GM10248 (cell line): Measurements from ENCODE around the gene ST6GALNAC3.

Experiments
- CTCF ChIA-PET: fragments of 300-600 bp; sonication (Branson Sonifier 250); formaldehyde crosslinking; extraction: SDS; loops from one replicate; lab custom pipeline; 2021; ENCODE audit warnings: antibody characterized with exemption; lab: Yijun Ruan, JAX
- POLR2A ChIA-PET: fragments of 350-650 bp; sonication (Branson Sonifier 250); formaldehyde crosslinking; extraction: SDS; loops from one replicate; lab custom pipeline; 2020; ENCODE audit warnings: antibody characterized with exemption; lab: Yijun Ruan, JAX
- DNase-seq: peaks from one replicate; pipeline ENCODE4 v3.0.0; 2012; ENCODE audit errors: extremely low spot score
- CTCF ChIP-seq: IDR thresholded peaks from 2 replicates; pipeline ENCODE4 v1.5.1; 2012; ENCODE audit warnings: mild to moderate bottlenecking, low read depth; ENCODE audit errors: extremely low read depth, missing control alignments, control extremely low read depth

The ST6GALNAC3 gene

GRCh38 chr1:76408303-76408702 is 333.8 kb downstream of the ST6GALNAC3 start:
- CTCF ChIA-PET, result no interaction called here
- DNase-seq, result no peak
- POLR2A ChIA-PET, result no interaction called here
- TF ChIP-seq CTCF, result no peak

- CTCF ChIA-PET, result interaction anchor here (1.1 kb wide), 1 partner anchor 10 kb away, joined by 3 read pairs; no protein-coding TSS in a partner anchor
- POLR2A ChIA-PET, result no interaction called here
- DNase-seq, result no peak
- no peak for TF ChIP-seq CTCF
Measured at GRCh38 chr1:76410499-76410898, 336.0 kb downstream of the ST6GALNAC3 start.

GRCh38 chr1:76418531-76418930 is 344.0 kb downstream of the ST6GALNAC3 start:
- ChIA-PET POLR2A (no interaction called here), CTCF (no interaction called here)
- DNase-seq, result no peak
- TF ChIP-seq CTCF, result no peak

- CTCF ChIA-PET, result interaction anchor here (1.0 kb wide), 1 partner anchor 9 kb away, joined by 3 read pairs; no protein-coding TSS in a partner anchor
- POLR2A ChIA-PET, result no interaction called here
- TF ChIP-seq CTCF, result no peak
Measured at GRCh38 chr1:76419603-76420002, 345.1 kb downstream of the ST6GALNAC3 start.

GRCh38 chr1:76425201-76426145 is 350.9 kb downstream of the ST6GALNAC3 start:
- ChIA-PET CTCF (interaction anchor here (1.0 to 1.6 kb wide), 3 partner anchors 12 to 119 kb away, joined by 3 to 5 read pairs (median 4); no protein-coding TSS in a partner anchor), POLR2A (interaction anchor here (0.6 kb wide), 1 partner anchor 362 kb away, joined by 3 read pairs; no protein-coding TSS in a partner anchor)
- no peak for DNase-seq
- TF ChIP-seq CTCF, result no peak

More at GRCh38 chr1:76419603-76420002, 345.1 kb downstream of the ST6GALNAC3 start:
- DNase-seq, result no peak

- POLR2A ChIA-PET, result no interaction called here
- CTCF ChIA-PET, result interaction anchor here (2.0 kb wide), 1 partner anchor 10 kb away, joined by 5 read pairs; no protein-coding TSS in a partner anchor
- no peak for TF ChIP-seq CTCF
- DNase-seq, result no peak
Measured at GRCh38 chr1:76426606-76427005, 352.1 kb downstream of the ST6GALNAC3 start.
